Endodermal cell (in vitro differentiated cells): ENCODE measurements around the gene CNGB1. TPM values are rescaled to one million over a fixed set of nuclear protein-coding genes. Genes with fewer than 3 reads are reported as not detected.

Source experiments
- DNase-seq: peaks from one replicate; pipeline ENCODE4 v3.0.0-alpha.2; 2017
- H3K27ac ChIP-seq: 2 replicates; pipeline ENCODE4 v1.5.1; 2013; ENCODE audit warnings: mild to moderate bottlenecking, low read depth, low read length, moderate library complexity
- H3K27me3 ChIP-seq: 2 replicates; pipeline ENCODE4 v1.6.1; 2013; ENCODE audit warnings: mild to moderate bottlenecking, low read length, moderate library complexity; ENCODE audit not compliant: insufficient read depth, control insufficient read depth, poor library complexity, severe bottlenecking
- H3K36me3 ChIP-seq: 2 replicates; pipeline ENCODE4 v1.7.0; 2013; ENCODE audit warnings: mild to moderate bottlenecking, low read length, moderate library complexity; ENCODE audit not compliant: control insufficient read depth, insufficient read depth
- H3K4me1 ChIP-seq: one replicate; pipeline ENCODE4 v1.7.0; 2013; ENCODE audit warnings: low read length; ENCODE audit not compliant: control insufficient read depth, insufficient read depth
- H3K4me3 ChIP-seq: 2 replicates; pipeline ENCODE4 v1.5.1; 2013; ENCODE audit warnings: mild to moderate bottlenecking, low read length, moderate library complexity
- H3K9ac ChIP-seq: 2 replicates; pipeline ENCODE4 v1.6.1; 2013; ENCODE audit warnings: mild to moderate bottlenecking, low read length, moderate library complexity; ENCODE audit not compliant: poor library complexity, severe bottlenecking; ENCODE audit errors: extremely low read depth
- H3K9me3 ChIP-seq: 2 replicates; pipeline ENCODE4 v1.6.1; 2013; ENCODE audit warnings: mild to moderate bottlenecking, low read length, moderate library complexity; ENCODE audit not compliant: control insufficient read depth
- H3K27ac Mint-ChIP-seq: 2 replicates; pipeline ENCODE4 v1.8.0; 2020; ENCODE audit warnings: mixed read lengths
- H3K27me3 Mint-ChIP-seq: 2 replicates; pipeline ENCODE4 v1.8.0; 2021; ENCODE audit warnings: mild to moderate bottlenecking, mixed read lengths; ENCODE audit not compliant: insufficient read depth
- H3K36me3 Mint-ChIP-seq: 2 replicates; pipeline ENCODE4 v1.8.0; 2020; ENCODE audit warnings: low read depth, mixed read lengths
- H3K4me1 Mint-ChIP-seq: 2 replicates; pipeline ENCODE4 v1.8.0; 2020; ENCODE audit warnings: mixed read lengths
- H3K4me3 Mint-ChIP-seq: 2 replicates; pipeline ENCODE4 v1.8.0; 2020; ENCODE audit warnings: mild to moderate bottlenecking, moderate library complexity, mixed read lengths
- H3K9me3 Mint-ChIP-seq: 2 replicates; pipeline ENCODE4 v1.8.0; 2020; ENCODE audit warnings: mild to moderate bottlenecking, mixed read lengths
- CTCF ChIP-seq: fragments of 200-600 bp; sonication (generic); conservative IDR thresholded peaks from 2 replicates; pipeline ENCODE4 v1.5.0; 2021; ENCODE audit warnings: antibody characterized with exemption, mild to moderate bottlenecking
- WGBS, 2 experiments: methylation state at CpG; one replicate each; pipeline versions ENCODE4 v1.1.5 to v1.1.7; 2013; ENCODE audit warnings: missing lambda C conversion rate in 2 of 2, mixed read lengths in 1 of 2; ENCODE audit not compliant: insufficient coverage in 1 of 2, insufficient read length in 1 of 2; 5-methylcytosine and 5-hydroxymethylcytosine counted together
- total RNA-seq, 2 donors: library from RNA; stranded (reverse); fragmentation: NEBNext Ultra II Directional in 1 of 2; extraction: Animal tissue kit (Norgen Biotek cat#: 25700) in 1 of 2; gene quantifications; 2 replicates in 1 of 2; 3 replicates in 1 of 2; pipeline ENCODE4 v1.2.1, GENCODE V29; 2021

Gene CNGB1
- total RNA-seq, 2 donors from 2014 or later: 0.29 to 0.60 TPM

- no peaks in the 10 kb centered on the region for H3K36me3 Mint-ChIP-seq
Measured at GRCh38 chr16:57949013-57949412, 21.9 kb downstream of the CNGB1 start.

GRCh38 chr16:57948027-57948426 lies 22.9 kb downstream of the CNGB1 start:
- no peak for DNase-seq
- Mint-ChIP-seq H3K27me3 (no peaks in the 10 kb centered on the region), H3K36me3 (no peaks in the 10 kb centered on the region), H3K4me1 (peaks cover 6% of the 10 kb centered on the region), H3K9me3 (no peaks in the 10 kb centered on the region), H3K4me3 (no peak overlapping the region), H3K27ac (no peak overlapping the region)
- H3K36me3 ChIP-seq: no peaks in the 10 kb centered on the region
- H3K9me3 ChIP-seq: no peaks in the 10 kb centered on the region
- no peak overlapping the region for H3K27ac ChIP-seq
- WGBS, 2 experiments: 89 to 96% methylated on average over 4 to 5 of the region's 5 CpGs
- H3K4me1 ChIP-seq: no peaks in the 10 kb centered on the region
- H3K27me3 ChIP-seq: no peaks in the 10 kb centered on the region
- no peak for TF ChIP-seq CTCF
- no peak overlapping the region for H3K9ac ChIP-seq
- H3K4me3 ChIP-seq: no peak overlapping the region

More at GRCh38 chr16:57949013-57949412, 21.9 kb downstream of the CNGB1 start:
- peaks cover 6% of the 10 kb centered on the region for H3K4me1 Mint-ChIP-seq
- WGBS, 2 experiments: 35% methylated on average over 2 of the region's 2 CpGs; no CpG with 5 or more reads in 1 of the 2 experiments
- no peaks in the 10 kb centered on the region for H3K27me3 ChIP-seq
- H3K9me3 Mint-ChIP-seq: no peaks in the 10 kb centered on the region
- H3K9me3 ChIP-seq: no peaks in the 10 kb centered on the region
- DNase-seq: peak; percentile 65
- no peak for TF ChIP-seq CTCF
- no peak overlapping the region for H3K9ac ChIP-seq
- no peak overlapping the region for H3K4me3 ChIP-seq
- H3K4me3 Mint-ChIP-seq: no peak overlapping the region
- H3K4me1 ChIP-seq: no peaks in the 10 kb centered on the region
- no peak overlapping the region for H3K27ac ChIP-seq
- H3K36me3 ChIP-seq: no peaks in the 10 kb centered on the region
- H3K27ac Mint-ChIP-seq: no peak overlapping the region
- H3K27me3 Mint-ChIP-seq: no peaks in the 10 kb centered on the region

- no peak overlapping the region for H3K9ac ChIP-seq
- TF ChIP-seq CTCF: no peak
- H3K9me3 ChIP-seq: no peaks in the 10 kb centered on the region
- no peak overlapping the region for H3K27ac Mint-ChIP-seq
- no peak overlapping the region for H3K27ac ChIP-seq
- 90 to 96% methylated on average over 2 of the region's 2 CpGs for WGBS, 2 experiments
- H3K4me1 Mint-ChIP-seq: peaks cover 6% of the 10 kb centered on the region
- no peaks in the 10 kb centered on the region for H3K27me3 ChIP-seq
- no peak for DNase-seq
- no peaks in the 10 kb centered on the region for H3K36me3 ChIP-seq
- H3K4me3 Mint-ChIP-seq: no peak overlapping the region
- no peaks in the 10 kb centered on the region for H3K36me3 Mint-ChIP-seq
- H3K4me3 ChIP-seq: no peak overlapping the region
- H3K27me3 Mint-ChIP-seq: no peaks in the 10 kb centered on the region
- H3K9me3 Mint-ChIP-seq: no peaks in the 10 kb centered on the region
- no peaks in the 10 kb centered on the region for H3K4me1 ChIP-seq
Measured at GRCh38 chr16:57947261-57947660, 23.7 kb downstream of the CNGB1 start.
